Right atrium auricular region (tissue), 2 donors: ENCODE data around the gene DNAH3. TPM values are rescaled to one million over a fixed set of nuclear protein-coding genes. Genes with fewer than 3 reads are reported as not detected.
A peak's percentile ranks its signal among the peaks of the same experiment; 100 is the strongest.

Experiments
- DNase-seq: peaks from one replicate; pipeline ENCODE4 v3.0.0-alpha.2; 2019; ENCODE audit warnings: low spot score
- H3K27ac ChIP-seq, 2 donors: fragments of 200-600 bp; sonication (generic); 1 replicate in 1 of 2; 2 replicates in 1 of 2; pipeline ENCODE4 v1.5.1; 2016 to 2019
- H3K27me3 ChIP-seq, 2 donors: fragments of 200-600 bp; sonication (generic); one replicate each; pipeline versions ENCODE4 v1.5.1 to v1.6.0; 2017 to 2019
- H3K36me3 ChIP-seq: fragments of 200-600 bp; sonication (generic); one replicate; pipeline ENCODE4 v1.5.1; 2016
- H3K4me1 ChIP-seq, 2 donors: fragments of 200-600 bp; sonication (generic); one replicate each; pipeline versions ENCODE4 v1.5.1 to v1.6.0; 2017 to 2019
- H3K4me3 ChIP-seq, 2 donors: fragments of 200-600 bp; sonication (generic); 1 replicate in 1 of 2; 2 replicates in 1 of 2; pipeline ENCODE4 v1.5.1; 2017 to 2019; ENCODE audit warnings: mild to moderate bottlenecking in 1 of 2, moderate library complexity in 1 of 2
- H3K9me3 ChIP-seq, 2 donors: fragments of 200-600 bp; sonication (generic); one replicate each; pipeline ENCODE4 v1.5.1; 2019
- total RNA-seq, 2 donors: library from RNA; depleted of rRNA; stranded (reverse); fragments of >200 nt; gene quantifications; one replicate each; pipeline ENCODE4 v1.1.0, GENCODE V29; 2016
- TF ChIP-seq, protein P1 (sequence below), 2 donors: fragments of 200-600 bp; sonication (generic); IDR thresholded peaks; one replicate each; pipeline ENCODE4 v1.5.1; 2019; ENCODE audit warnings: antibody characterized with exemption in 2 of 2

Gene DNAH3
- total RNA-seq, 2 donors from 2014 or later: 0.20 TPM; not detected in 1

DNA sequence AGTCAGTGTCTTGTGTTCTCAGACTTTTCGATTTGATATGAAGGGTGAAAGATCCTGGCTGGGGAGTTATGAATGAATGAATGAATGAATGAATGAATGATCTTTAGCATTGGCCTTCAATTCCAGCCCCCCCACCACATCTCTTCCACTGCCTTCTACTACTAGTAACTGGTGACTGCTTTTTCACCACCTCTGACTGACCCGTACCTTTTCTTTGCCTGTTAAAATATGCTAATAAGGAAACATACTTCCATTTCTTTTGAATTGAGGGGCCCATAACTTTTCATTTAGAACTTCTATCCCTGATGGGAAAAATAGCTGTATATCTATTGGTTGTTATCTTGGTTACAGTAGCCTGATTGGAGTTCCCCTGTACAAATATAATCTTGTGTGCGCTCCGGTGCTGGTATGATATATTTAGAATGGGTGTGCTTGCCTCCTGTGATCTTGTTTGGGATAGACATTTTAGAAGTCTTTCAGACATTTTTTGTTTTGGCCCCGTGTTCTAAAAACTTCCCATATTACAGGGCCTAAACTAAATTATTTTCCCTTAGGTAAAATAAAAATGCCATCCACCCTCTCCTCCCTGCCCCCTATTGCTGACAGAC, 246.6 kb downstream of the DNAH3 start:
- Histone ChIP-seq H3K27me3 (no peaks in the 10 kb centered on the region), H3K4me1 (peaks cover 0 to 72% of the 10 kb centered on the region in 2 donors), H3K4me3 (no peak overlapping the region), H3K36me3 (no peaks in the 10 kb centered on the region), H3K27ac (peak overlapping the region; percentile 79 to 86), H3K9me3 (no peaks in the 10 kb centered on the region)
- TF ChIP-seq, protein P1, sequence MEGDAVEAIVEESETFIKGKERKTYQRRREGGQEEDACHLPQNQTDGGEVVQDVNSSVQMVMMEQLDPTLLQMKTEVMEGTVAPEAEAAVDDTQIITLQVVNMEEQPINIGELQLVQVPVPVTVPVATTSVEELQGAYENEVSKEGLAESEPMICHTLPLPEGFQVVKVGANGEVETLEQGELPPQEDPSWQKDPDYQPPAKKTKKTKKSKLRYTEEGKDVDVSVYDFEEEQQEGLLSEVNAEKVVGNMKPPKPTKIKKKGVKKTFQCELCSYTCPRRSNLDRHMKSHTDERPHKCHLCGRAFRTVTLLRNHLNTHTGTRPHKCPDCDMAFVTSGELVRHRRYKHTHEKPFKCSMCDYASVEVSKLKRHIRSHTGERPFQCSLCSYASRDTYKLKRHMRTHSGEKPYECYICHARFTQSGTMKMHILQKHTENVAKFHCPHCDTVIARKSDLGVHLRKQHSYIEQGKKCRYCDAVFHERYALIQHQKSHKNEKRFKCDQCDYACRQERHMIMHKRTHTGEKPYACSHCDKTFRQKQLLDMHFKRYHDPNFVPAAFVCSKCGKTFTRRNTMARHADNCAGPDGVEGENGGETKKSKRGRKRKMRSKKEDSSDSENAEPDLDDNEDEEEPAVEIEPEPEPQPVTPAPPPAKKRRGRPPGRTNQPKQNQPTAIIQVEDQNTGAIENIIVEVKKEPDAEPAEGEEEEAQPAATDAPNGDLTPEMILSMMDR (IDR thresholded peaks at IDR 0.05): no peak
- no peak for DNase-seq

DNA sequence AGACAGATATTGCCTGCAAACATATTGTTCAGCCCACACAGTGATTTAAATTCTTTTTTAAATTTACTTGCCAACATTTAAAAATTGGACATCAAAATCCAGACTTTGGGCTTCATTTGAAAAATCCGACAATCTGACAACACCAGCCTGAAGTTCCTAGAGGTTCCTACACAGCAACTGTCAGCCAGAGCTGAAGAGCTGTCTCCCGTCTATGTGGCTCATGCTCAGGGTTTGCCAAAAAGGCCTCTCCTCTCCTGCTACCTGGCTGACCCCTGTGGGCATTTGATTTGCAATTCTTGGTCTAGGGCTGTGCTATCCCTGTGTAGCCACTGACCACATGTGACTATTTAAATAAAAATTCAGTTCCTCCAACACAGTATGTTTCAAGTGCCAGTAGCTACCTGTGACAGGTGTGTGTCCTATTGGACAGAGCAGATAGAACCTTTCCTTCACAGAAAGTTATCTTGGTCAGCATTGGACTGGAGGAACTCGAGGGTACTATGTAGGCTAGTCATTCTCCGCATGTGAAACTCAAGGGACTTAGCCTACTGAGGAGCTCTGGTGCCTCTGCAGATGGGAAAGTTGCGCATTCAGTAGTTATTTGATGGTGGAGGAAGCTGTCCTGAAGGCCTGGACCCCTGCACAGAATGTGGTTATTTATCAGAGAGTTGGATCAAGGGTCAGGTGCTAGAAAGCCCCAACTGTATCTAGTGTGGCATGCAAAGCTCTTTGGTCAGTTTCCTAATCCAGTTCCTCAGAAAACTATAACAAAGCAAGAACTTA, 247.3 kb downstream of the DNAH3 start:
- Histone ChIP-seq H3K27me3 (no peaks in the 10 kb centered on the region), H3K4me3 (no peak overlapping the region), H3K9me3 (no peaks in the 10 kb centered on the region), H3K4me1 (peaks cover 0 to 79% of the 10 kb centered on the region in 2 donors), H3K36me3 (no peaks in the 10 kb centered on the region), H3K27ac (peak overlapping the region; percentile 79 to 96)
- DNase-seq: no peak
- TF ChIP-seq, protein P1 (IDR thresholded peaks at IDR 0.05): no peak

DNA sequence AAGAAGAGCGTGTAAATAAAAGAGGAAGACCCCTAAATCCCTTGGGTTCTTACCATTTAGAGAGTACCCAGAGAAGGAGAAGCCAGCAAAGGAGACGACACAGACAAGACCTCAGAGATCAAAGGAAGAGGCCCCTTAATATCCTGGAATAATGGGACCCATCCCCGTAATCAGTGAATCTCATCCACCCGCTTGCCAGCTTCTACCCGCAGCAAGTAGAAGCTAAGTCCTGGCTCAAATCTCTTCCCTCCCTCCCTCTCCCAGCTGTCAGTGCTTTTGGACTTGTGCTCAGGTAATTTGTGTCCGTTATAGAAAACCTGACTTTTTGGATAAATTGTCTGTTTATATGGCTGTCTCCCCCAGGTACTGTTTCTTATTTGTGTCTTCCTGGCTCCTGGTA, 248.2 kb downstream of the DNAH3 start:
- Histone ChIP-seq H3K4me3 (no peak overlapping the region), H3K4me1 (peaks cover 0 to 83% of the 10 kb centered on the region in 2 donors), H3K9me3 (no peaks in the 10 kb centered on the region), H3K27ac (peak overlapping the region; percentile 96 to 99), H3K36me3 (peaks cover 4% of the 10 kb centered on the region), H3K27me3 (no peaks in the 10 kb centered on the region)
- TF ChIP-seq, protein P1 (IDR thresholded peaks at IDR 0.05): no peak
- no peak for DNase-seq

DNA sequence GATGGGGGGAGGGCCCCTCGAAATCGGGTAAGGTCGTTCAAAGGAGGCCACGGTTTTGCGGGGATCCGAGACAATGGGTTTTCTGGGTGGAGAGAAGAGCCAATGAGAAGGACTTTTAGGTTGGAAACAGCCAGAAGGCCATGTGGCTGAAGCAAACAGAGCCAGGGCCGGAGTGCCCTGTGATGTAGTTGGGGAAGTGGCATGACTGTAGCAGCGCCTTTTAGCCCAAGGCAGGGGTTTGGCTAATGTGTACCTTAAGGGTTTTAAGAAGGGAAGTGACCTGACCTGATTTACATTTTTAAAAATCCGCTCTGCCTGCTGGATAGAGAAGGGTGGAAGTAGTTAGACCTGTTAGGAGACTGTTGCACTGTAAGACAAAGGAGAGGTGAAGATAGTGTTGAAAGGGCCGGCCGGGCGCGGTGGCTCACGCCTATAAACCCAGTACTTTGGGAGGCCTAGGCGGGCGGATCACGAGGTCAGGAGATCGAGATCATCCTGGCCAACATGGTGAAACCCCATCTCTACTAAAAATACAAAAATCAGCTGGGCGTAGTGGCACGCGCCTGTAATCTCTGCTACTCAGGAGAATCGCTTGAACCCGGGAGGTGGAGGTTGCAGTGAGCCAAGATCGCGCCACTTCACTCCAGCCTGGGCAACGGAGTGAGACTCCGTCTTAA, 249.1 kb downstream of the DNAH3 start:
- peak overlapping the region; percentile 96 to 99 for H3K27ac ChIP-seq
- TF ChIP-seq, protein P1 (IDR thresholded peaks at IDR 0.05): no peak
- H3K36me3 ChIP-seq: peaks cover 9% of the 10 kb centered on the region
- peaks cover 0 to 83% of the 10 kb centered on the region in 2 donors for H3K4me1 ChIP-seq
- H3K9me3 ChIP-seq: no peaks in the 10 kb centered on the region
- no peaks in the 10 kb centered on the region for H3K27me3 ChIP-seq
- peak; percentile 71 for DNase-seq
- H3K4me3 ChIP-seq: peak overlapping the region; percentile 68 to 89

DNA sequence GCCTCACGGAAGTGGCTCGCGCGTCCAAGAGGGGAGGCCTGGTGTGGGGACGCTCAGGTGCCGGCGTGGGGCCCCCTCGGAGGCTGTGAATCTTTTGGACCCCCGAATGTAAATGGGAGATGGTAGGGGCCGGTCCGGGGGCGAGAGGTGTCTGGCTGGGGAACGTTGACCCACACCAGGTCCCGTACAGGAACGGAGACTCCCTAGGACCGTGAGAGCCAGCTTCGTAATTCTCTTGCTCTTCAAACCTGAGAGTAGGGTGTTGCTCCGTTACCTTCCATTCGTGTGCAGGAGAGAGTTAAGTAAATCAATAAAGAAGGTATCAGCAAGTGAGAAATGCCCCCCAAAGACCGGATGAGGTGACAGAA, 249.6 kb downstream of the DNAH3 start:
- Histone ChIP-seq H3K9me3 (no peaks in the 10 kb centered on the region), H3K27me3 (no peaks in the 10 kb centered on the region), H3K27ac (peak overlapping the region; percentile 96 to 99), H3K4me3 (peak overlapping the region; percentile 68 to 89), H3K36me3 (peaks cover 9% of the 10 kb centered on the region), H3K4me1 (peaks cover 0 to 80% of the 10 kb centered on the region in 2 donors)
- no peak for DNase-seq
- TF ChIP-seq, protein P1 (IDR thresholded peaks at IDR 0.05): no peak
